BJ (cell line): ENCODE data around the gene KCNIP1. TPM values are rescaled to one million over a fixed set of nuclear protein-coding genes. Genes with fewer than 3 reads are reported as not detected.

Experiments used
- CTCF ChIA-PET: fragments of 350-600 bp; formaldehyde crosslinking; extraction: SDS; loops from one replicate; lab custom pipeline; 2021; ENCODE audit warnings: antibody characterized with exemption, inconsistent platforms; lab: Yijun Ruan, JAX
- POLR2A ChIA-PET: fragments of 300-600 bp; sonication (Branson Sonifier 250); formaldehyde crosslinking; extraction: SDS; loops from one replicate; lab custom pipeline; 2021; ENCODE audit warnings: antibody characterized with exemption; lab: Charles Lee
- DNase-seq: peaks from one replicate; pipeline ENCODE4 v3.0.0-alpha.2; 2011; ENCODE audit warnings: low read depth
- H3K27me3 ChIP-seq: 2 replicates; pipeline ENCODE4 v1.6.0; 2011; ENCODE audit warnings: low read length; ENCODE audit not compliant: control insufficient read depth, insufficient read depth
- H3K36me3 ChIP-seq: 2 replicates; pipeline ENCODE4 v1.5.1; 2011; ENCODE audit warnings: low read length; ENCODE audit not compliant: control insufficient read depth, insufficient read depth
- H3K4me3 ChIP-seq: 2 replicates; pipeline ENCODE4 v1.5.1; 2011; ENCODE audit warnings: low read depth, mild to moderate bottlenecking, control low read depth, low read length
- CTCF ChIP-seq: IDR thresholded peaks from 2 replicates; pipeline ENCODE4 v1.5.1; 2011; ENCODE audit warnings: low read depth, mild to moderate bottlenecking, control low read depth, inconsistent platforms, low read length, moderate library complexity; ENCODE audit not compliant: insufficient read depth
- polyA plus RNA-seq: library from polyadenylated mRNA; depleted of rRNA; stranded (reverse); fragments of >200 nt; gene quantifications from 2 replicates; pipeline ENCODE4 v1.2.3, GENCODE V29; 2011

KCNIP1 gene
- polyA plus RNA-seq, 1 experiment: not detected

GRCh38 chr5:170755679-170756456, 252.0 kb downstream of the KCNIP1 start:
- Histone ChIP-seq H3K4me3 (no peak overlapping the region), H3K36me3 (no peaks in the 10 kb centered on the region), H3K27me3 (peaks cover 6% of the 10 kb centered on the region; the same call in 1 of the 2 replicates)
- ChIA-PET POLR2A (no interaction called here), CTCF (interaction anchor here (0.7 to 3.3 kb wide), 2 partner anchors 11 to 13 kb away, joined by 3 to 28 read pairs; no protein-coding TSS in a partner anchor)
- DNase-seq: no peak
- no peak for TF ChIP-seq CTCF

DNA sequence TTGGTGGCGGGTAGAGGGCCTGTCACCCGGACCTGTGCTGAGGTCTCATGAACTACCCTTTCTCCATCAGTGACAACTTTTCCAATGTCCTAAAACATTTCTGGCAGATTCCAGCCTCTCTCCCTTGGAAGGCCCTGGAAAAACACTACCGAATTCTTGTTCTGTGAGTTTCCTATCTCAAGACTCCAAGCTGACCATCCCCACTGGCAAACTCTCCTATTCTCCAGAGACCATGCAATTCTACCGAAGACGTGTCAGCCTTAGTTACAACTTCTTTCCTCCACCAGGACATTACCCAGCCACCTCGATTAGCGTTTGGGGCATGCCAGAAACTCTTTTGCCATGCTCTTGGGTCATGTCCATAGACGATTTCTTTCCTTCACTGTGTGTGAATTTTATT, 252.9 kb downstream of the KCNIP1 start:
- CTCF ChIA-PET: interaction anchor here (3.3 kb wide), 1 partner anchor 11 kb away, joined by 28 read pairs; no protein-coding TSS in a partner anchor
- no peak for DNase-seq

DNA sequence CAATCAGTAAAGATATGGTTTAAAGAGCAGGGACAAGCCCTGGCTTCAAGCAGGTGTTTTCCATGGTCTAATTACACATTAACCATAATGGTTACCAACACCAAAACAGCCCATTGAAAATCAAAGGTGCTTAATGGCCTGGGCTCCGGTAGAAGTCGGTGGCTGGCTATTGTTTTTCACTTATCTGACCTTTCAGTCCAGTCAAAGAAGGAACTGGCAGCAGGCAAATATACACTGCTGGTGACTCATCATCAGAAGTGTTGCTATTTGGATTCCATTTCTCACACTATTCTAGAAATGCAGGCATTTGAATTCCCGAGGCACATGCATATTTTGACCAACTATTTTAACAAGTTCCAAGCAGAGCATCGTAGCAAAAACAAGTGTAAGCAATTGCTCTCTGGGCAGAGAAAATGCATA, 253.4 kb downstream of the KCNIP1 start:
- TF ChIP-seq CTCF: no peak
- ChIA-PET POLR2A (no interaction called here), CTCF (interaction anchor here (3.3 kb wide), 1 partner anchor 12 kb away, joined by 28 read pairs; no protein-coding TSS in a partner anchor)
- H3K36me3 ChIP-seq: no peaks in the 10 kb centered on the region
- DNase-seq: no peak
- H3K27me3 ChIP-seq: peaks cover 1% of the 10 kb centered on the region; the same call in 1 of the 2 replicates
- no peak overlapping the region for H3K4me3 ChIP-seq

More for the DNA sequence above, 252.9 kb downstream of the KCNIP1 start:
- TF ChIP-seq CTCF: no peak
- no peaks in the 10 kb centered on the region for H3K36me3 ChIP-seq
- H3K27me3 ChIP-seq: peaks cover 1% of the 10 kb centered on the region; the same call in 1 of the 2 replicates
- POLR2A ChIA-PET: no interaction called here
- H3K4me3 ChIP-seq: no peak overlapping the region

- CTCF ChIA-PET: interaction anchor here (3.3 kb wide), 1 partner anchor 12 kb away, joined by 28 read pairs; no protein-coding TSS in a partner anchor
- no peak for TF ChIP-seq CTCF
- Histone ChIP-seq H3K27me3 (peaks cover 1% of the 10 kb centered on the region; the same call in 1 of the 2 replicates), H3K4me3 (no peak overlapping the region), H3K36me3 (no peaks in the 10 kb centered on the region)
- POLR2A ChIA-PET: no interaction called here
- no peak for DNase-seq
These were observed 253.8 kb downstream of the KCNIP1 start for GRCh38 chr5:170757669-170758068.

DNA sequence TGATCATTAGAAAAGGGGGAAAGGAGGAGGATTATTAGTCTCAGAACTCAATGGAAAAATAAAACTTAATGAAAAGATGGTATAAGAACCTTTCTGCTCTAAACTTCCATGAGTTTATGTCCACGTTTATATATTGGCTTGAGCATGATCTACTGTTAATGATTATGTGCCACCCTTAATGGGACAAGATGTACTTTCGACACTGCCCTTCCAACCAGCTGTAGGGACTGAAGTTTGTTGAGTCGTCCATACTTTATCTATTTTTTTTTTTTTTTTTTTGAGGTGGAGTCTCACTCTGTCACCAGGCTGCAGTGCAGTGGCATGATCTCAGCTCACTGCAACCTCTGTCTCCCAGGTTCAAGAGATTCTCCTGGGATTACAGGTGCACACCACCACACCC, 254.7 kb downstream of the KCNIP1 start:
- no peak for TF ChIP-seq CTCF
- POLR2A ChIA-PET: no interaction called here
- DNase-seq: no peak
- Histone ChIP-seq H3K4me3 (no peak overlapping the region), H3K36me3 (no peaks in the 10 kb centered on the region), H3K27me3 (peaks cover 1% of the 10 kb centered on the region; the same call in 1 of the 2 replicates)
- CTCF ChIA-PET: no interaction called here
